Aorta (tissue), 5 donors: ENCODE data around the gene APOB. TPM values are rescaled to one million over a fixed set of nuclear protein-coding genes. Genes with fewer than 3 reads are reported as not detected.
A peak's percentile ranks its signal among the peaks of the same experiment; 100 is the strongest.

ENCODE experiments used
- ATAC-seq: fragments of 200-7000 bp; cut with Tn5 transposase; one replicate; pipeline ENCODE4 v1.9.1; 2022; ENCODE audit warnings: moderate library complexity; ENCODE audit not compliant: low FRiP score
- DNase-seq, 2 donors: peaks; one replicate each; pipeline ENCODE4 v3.0.0-alpha.2; 2020
- H3K27ac ChIP-seq, 2 donors: one replicate each; pipeline ENCODE4 v1.5.1; 2013; ENCODE audit warnings: low read length in 2 of 2, mild to moderate bottlenecking in 2 of 2, moderate library complexity in 2 of 2, control low read depth in 1 of 2, inconsistent platforms in 1 of 2, low read depth in 1 of 2
- H3K27me3 ChIP-seq, 2 donors: one replicate each; pipeline ENCODE4 v1.6.1; 2013; ENCODE audit warnings: control low read depth in 1 of 2, low read length in 1 of 2, mild to moderate bottlenecking in 1 of 2, moderate library complexity in 1 of 2; ENCODE audit not compliant: insufficient read depth in 2 of 2, control insufficient read depth in 1 of 2
- H3K36me3 ChIP-seq, 2 donors: one replicate each; pipeline ENCODE4 v1.6.1; 2013; ENCODE audit warnings: control low read depth in 1 of 2, low read length in 1 of 2, mild to moderate bottlenecking in 1 of 2; ENCODE audit not compliant: insufficient read depth in 2 of 2, control insufficient read depth in 1 of 2
- H3K4me1 ChIP-seq, 2 donors: one replicate each; pipeline ENCODE4 v1.6.1; 2013; ENCODE audit warnings: low read length in 2 of 2, control low read depth in 1 of 2, mild to moderate bottlenecking in 1 of 2, moderate library complexity in 1 of 2; ENCODE audit not compliant: insufficient read depth in 2 of 2, control insufficient read depth in 1 of 2
- H3K4me3 ChIP-seq, 2 donors: one replicate each; pipeline ENCODE4 v1.5.1; 2013; ENCODE audit warnings: low read length in 2 of 2, control low read depth in 1 of 2, mild to moderate bottlenecking in 1 of 2
- H3K9me3 ChIP-seq: one replicate; pipeline ENCODE4 v1.6.1; 2013; ENCODE audit warnings: mild to moderate bottlenecking, low read length; ENCODE audit not compliant: control insufficient read depth
- WGBS, 2 donors: extraction: QIAGEN DNeasy Blood & Tissue Kit; methylation state at CpG; one replicate each; pipeline ENCODE4 v1.1.7; 2013; 5-methylcytosine and 5-hydroxymethylcytosine counted together
- intact Hi-C, 2 donors: fragments of 100-400 bp; cut with DNase I; formaldehyde crosslinking; loops; one replicate each; pipeline versions ENCODE4 v1.14.2 to v1.15.0; 2022
- polyA plus RNA-seq, 2 donors: library from polyadenylated mRNA; stranded (reverse); fragments of 200-250 nt; gene quantifications; one replicate each; pipeline ENCODE4 v1.2.3, GENCODE V29; 2013
- total RNA-seq, 2 donors: library from RNA; stranded (reverse); fragmentation: NEBNext Ultra II Directional; extraction: Animal tissue kit (Norgen Biotek cat#: 25700); gene quantifications; one replicate each; pipeline ENCODE4 v1.2.1, GENCODE V29; 2021
- donor health status: healthy with polysubstance abuse.
- donor health status: Bipolar disorder and iron deficiency.
- donor health status: DM: no; HTN: no; CAD: no.
- donor health status: DM: no; HTN: no; CAD: no.
- donor health status: DM: yes; HTN: yes; CAD: no.

APOB gene
- total and polyA plus RNA-seq, 4 donors: 0.38 to 8.8 (median 5.3) TPM

DNA sequence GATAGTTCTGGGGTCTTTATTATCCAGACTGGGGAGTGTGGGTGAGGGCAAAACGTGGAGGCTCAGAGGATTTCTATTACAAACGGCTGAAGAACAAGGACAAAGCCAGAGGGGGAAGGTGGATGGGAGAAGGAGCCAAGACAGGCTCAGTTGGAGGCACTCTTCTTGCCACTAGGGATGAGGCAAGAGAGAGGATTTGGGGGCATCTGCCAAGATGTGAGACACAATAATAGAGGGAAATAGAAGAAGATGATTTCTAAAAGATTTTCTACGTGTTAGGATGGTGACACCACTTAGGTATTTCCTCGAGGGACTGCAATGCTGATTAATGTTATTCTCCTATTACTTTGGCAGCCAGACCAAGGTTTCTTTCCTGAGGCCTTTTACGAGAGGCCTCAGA is 71.8 kb downstream of the APOB start:
- intact Hi-C loops: loop anchor here in 1 of 2 donors (5.0 kb wide), 3 partner anchors 65 to 295 kb away; no protein-coding TSS in a partner anchor
- Histone ChIP-seq H3K36me3 (no peaks in the 10 kb centered on the region), H3K4me3 (no peak overlapping the region), H3K27me3 (no peaks in the 10 kb centered on the region), H3K9me3 (no peaks in the 10 kb centered on the region), H3K27ac (peak overlapping the region; percentile 87), H3K4me1 (peaks cover 2 to 17% of the 10 kb centered on the region in 2 donors)
- WGBS, 2 donors: 3 to 8% methylated on average over 5 of the region's 5 CpGs
- DNase-seq (no peak), ATAC-seq (no peak)

DNA sequence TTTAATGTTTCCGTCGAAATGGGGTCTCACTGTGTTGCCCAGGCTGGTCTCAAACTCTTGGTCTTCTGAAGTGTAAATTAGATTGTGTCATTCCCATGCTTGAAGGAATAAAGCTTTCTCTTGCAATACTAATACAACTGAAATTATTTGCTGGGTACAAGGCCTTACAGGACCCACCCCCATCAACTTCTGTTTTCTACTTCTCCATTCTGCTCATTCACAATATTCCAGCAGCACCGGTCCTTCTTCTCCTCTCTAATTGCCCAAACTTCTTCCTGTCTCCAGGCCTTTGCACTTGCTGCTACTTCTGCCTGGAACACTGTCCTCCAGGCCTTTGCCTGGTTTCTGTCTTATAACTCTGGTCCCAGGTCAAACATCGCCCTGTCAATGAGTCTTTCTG is 73.8 kb downstream of the APOB start:
- Histone ChIP-seq H3K36me3 (no peaks in the 10 kb centered on the region), H3K27ac (no peak overlapping the region), H3K4me1 (peaks cover 0 to 13% of the 10 kb centered on the region in 2 donors), H3K9me3 (no peaks in the 10 kb centered on the region), H3K4me3 (no peak overlapping the region), H3K27me3 (no peaks in the 10 kb centered on the region)
- ATAC-seq: no peak
- no peak for DNase-seq
- intact Hi-C loops: loop anchor here in 1 of 2 donors (5.0 kb wide), 3 partner anchors 67 to 293 kb away; no protein-coding TSS in a partner anchor
- WGBS, 2 donors: 95% methylated on average over 4 of the region's 4 CpGs

DNA sequence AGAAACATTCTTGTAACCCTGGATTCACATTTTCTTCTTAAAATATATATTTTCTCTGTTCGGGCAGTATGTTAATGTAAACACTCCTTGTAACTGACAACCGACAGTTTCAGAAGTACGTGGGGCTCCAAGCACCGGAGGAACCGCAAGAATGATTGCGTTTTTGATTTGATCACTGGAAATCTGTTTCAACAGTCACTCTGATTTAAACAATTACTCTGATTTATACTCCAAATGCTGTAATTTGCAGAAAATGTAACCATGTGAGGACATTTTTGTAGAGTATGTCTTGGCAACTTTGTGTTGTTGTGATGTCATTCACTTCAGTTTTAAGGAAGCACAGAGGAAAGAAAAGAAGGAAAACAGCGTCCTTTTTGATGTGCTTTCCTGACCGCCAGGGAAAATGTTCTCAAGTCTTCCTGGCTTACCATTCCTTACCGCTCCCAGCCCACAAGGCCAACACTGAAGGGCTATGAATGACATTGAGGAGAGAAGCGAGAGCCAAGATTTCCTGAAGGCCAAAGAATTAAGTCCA is 77.7 kb downstream of the APOB start:
- intact Hi-C loops: loop anchor here in 1 of 2 donors (10.0 kb wide), 1 partner anchor 141 kb away; the partner anchor contains the start of gene LDAH

DNA sequence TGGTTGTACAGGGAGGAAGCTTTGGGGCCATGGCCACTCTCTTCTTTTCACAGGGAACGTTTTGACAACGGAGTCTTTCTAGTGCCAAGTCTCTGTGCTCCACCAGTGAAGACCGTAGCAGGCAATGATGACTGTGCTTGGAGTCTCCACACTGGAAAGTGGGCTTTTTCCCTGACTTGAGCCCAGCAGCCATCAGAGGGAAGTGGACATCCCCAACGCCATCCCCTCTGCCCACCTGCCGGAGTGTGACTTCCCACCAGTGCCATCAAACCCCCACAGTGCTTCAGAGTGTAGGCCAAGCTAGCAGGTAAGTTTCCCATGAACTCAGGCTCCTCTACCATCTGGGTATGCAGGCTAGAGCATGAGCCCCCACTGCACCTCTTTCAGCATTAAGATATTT is 78.7 kb downstream of the APOB start:
- Histone ChIP-seq H3K4me3 (no peak overlapping the region), H3K27ac (no peak overlapping the region), H3K4me1 (peaks cover 0 to 3% of the 10 kb centered on the region in 2 donors), H3K27me3 (no peaks in the 10 kb centered on the region), H3K9me3 (no peaks in the 10 kb centered on the region), H3K36me3 (no peaks in the 10 kb centered on the region)
- no peak for ATAC-seq
- intact Hi-C loops: loop anchor here in 1 of 2 donors (10.0 kb wide), 1 partner anchor 140 kb away; the partner anchor contains the start of gene LDAH
- WGBS, 2 donors: 90 to 93% methylated on average over 5 of the region's 5 CpGs
- DNase-seq: no peak

More for the DNA sequence above, 77.7 kb downstream of the APOB start:
- H3K4me1 ChIP-seq: peaks cover 0 to 6% of the 10 kb centered on the region in 2 donors
- DNase-seq (no peak), ATAC-seq (no peak)
- WGBS, 2 donors: 10 to 15% methylated on average over 10 of the region's 10 CpGs
- no peaks in the 10 kb centered on the region for H3K27me3 ChIP-seq
- H3K4me3 ChIP-seq: no peak overlapping the region
- no peaks in the 10 kb centered on the region for H3K36me3 ChIP-seq
- no peaks in the 10 kb centered on the region for H3K9me3 ChIP-seq
- H3K27ac ChIP-seq: peak overlapping the region in 1 of 2 donors; percentile 66

DNA sequence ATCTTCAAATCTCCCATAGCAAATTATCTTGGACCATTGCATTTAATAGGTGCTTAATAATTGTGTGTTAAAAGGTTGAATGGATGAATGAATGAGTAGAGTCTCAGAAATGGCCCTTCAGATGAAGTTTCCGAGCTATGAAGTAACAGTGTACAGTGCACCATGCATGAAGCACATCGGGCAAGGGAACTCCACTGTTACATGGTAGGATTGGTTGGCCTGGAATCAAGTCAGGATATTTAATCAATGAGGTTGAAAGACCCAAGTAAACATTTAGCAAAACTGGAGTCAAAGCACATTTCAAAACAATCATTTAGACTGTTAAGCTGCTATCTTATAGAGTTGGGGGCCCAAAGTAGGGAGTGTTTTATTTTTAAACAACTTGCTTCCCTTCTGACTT is 80.0 kb downstream of the APOB start:
- H3K4me3 ChIP-seq: no peak overlapping the region
- no peak for DNase-seq
- ATAC-seq: no peak
- no peaks in the 10 kb centered on the region for H3K27me3 ChIP-seq
- intact Hi-C loops: loop anchor here (2.0 to 10.0 kb wide), 6 partner anchors 139 to 302 kb away; partner anchors contain the start of genes GDF7 (in 1 of the 2) and LDAH (in 1 of the 2)
- peaks cover 0 to 3% of the 10 kb centered on the region in 2 donors for H3K4me1 ChIP-seq
- H3K36me3 ChIP-seq: no peaks in the 10 kb centered on the region
- no peak overlapping the region for H3K27ac ChIP-seq
- no peaks in the 10 kb centered on the region for H3K9me3 ChIP-seq
- WGBS, 2 donors: 94 to 98% methylated on average over 2 of the region's 2 CpGs

DNA sequence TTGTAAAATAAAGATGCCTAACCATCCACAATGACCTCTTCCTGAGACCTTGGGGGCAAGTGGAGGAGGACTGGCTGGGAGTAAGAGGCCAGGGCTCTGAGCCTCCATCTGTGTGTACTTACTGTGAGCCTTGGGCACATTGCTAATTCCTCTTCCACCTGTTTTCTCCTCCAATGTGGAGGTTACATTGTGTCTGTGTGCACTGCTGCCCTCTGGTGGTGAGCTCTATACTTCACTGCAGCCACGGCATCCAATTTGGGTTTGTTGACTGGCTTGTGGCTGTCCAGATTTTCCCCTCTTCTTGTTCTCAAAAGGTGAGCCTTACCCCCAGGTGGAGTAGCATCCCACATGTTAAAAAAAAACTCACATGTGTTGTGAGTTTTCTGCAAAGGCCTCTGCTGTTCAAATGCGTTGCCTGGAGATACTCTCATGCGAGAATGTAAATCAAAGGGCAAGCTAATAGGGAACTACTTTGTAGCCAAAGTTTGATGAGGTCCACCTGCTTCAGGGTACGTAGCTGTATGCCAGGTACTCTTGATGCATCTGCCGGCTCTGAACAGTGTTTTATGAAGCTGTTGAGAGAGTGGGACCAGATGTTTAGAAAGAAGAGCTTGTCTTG is 80.8 kb downstream of the APOB start:
- Histone ChIP-seq H3K4me3 (no peak overlapping the region), H3K9me3 (no peaks in the 10 kb centered on the region), H3K4me1 (peaks cover 0 to 3% of the 10 kb centered on the region in 2 donors), H3K27ac (no peak overlapping the region), H3K27me3 (no peaks in the 10 kb centered on the region), H3K36me3 (no peaks in the 10 kb centered on the region)
- intact Hi-C loops: loop anchor here (2.0 to 10.0 kb wide), 6 partner anchors 138 to 301 kb away; partner anchors contain the start of genes GDF7 (in 1 of the 2) and LDAH (in 1 of the 2)
- peak; percentile 77 for ATAC-seq
- DNase-seq: peak; percentile 76 to 88
- WGBS, 2 donors: 57 to 63% methylated on average over 5 of the region's 5 CpGs

DNA sequence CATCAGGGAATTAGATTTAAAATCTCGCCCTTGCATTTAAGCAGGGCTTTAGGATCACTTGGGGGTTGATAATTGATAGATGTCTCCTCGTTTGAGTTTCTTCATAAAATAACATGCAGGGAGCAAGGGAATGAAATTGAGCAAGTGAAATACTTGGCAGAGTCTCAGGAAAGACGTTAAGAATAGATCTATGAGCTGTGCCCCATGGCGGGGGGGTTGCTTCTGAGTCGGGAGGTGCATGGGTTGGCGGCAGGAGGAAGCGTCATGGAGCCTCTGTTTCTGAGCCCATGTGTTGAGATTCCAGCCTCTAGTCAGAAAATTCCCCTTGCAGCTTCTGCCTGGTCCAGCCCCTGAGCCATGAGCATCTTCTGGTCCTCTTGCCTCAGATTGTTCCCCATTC is 82.0 kb downstream of the APOB start:
- Histone ChIP-seq H3K27ac (peak overlapping the region in 1 of 2 donors; percentile 0), H3K9me3 (no peaks in the 10 kb centered on the region), H3K4me3 (no peak overlapping the region), H3K36me3 (no peaks in the 10 kb centered on the region), H3K4me1 (peaks cover 0 to 3% of the 10 kb centered on the region in 2 donors), H3K27me3 (no peaks in the 10 kb centered on the region)
- no peak for ATAC-seq
- intact Hi-C loops: loop anchor here (2.0 to 10.0 kb wide), 6 partner anchors 137 to 300 kb away; partner anchors contain the start of genes GDF7 (in 1 of the 2) and LDAH (in 1 of the 2)
- DNase-seq: peak; percentile 60 to 82
- WGBS, 2 donors: 13 to 22% methylated on average over 7 of the region's 7 CpGs

DNA sequence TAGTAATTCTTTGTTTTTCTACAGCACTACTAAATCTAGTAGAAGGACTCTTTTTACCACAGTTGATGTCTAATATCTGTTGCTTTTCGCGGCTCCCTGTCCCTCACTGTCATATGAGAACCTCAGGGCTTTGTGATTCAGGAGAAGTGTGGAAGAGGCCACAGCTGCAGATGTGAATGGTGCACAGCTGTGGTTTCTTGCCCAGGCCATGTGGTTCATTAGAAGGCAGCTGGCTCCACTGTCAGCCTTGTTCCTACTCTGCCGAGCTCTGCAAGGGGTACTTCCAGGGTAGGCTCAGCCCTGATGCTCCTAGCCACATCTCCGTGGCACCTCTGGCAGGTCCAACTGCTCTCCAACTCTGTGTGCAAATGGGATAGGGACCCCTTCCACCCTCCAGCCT is 83.9 kb downstream of the APOB start:
- Histone ChIP-seq H3K4me1 (peaks cover 0 to 3% of the 10 kb centered on the region in 2 donors), H3K27me3 (no peaks in the 10 kb centered on the region), H3K36me3 (no peaks in the 10 kb centered on the region), H3K9me3 (no peaks in the 10 kb centered on the region), H3K4me3 (no peak overlapping the region), H3K27ac (no peak overlapping the region)
- intact Hi-C loops: loop anchor here (5.0 to 10.0 kb wide), 3 partner anchors 135 to 298 kb away; partner anchors contain the start of gene LDAH (in 1 of the 2)
- DNase-seq: no peak
- ATAC-seq: no peak
- 71 to 84% methylated on average over 4 of the region's 4 CpGs for WGBS, 2 donors
